Skin of body (tissue), 2 donors: ENCODE measurements around the gene KRTAP5-7. TPM values are rescaled to one million over a fixed set of nuclear protein-coding genes. Genes with fewer than 3 reads are reported as not detected.
"Not testable (repeated sequence)": the region's sequence is repeated elsewhere in the genome, so short reads cannot be mapped to it uniquely, and the experiment has no call there.

ENCODE experiments used
- DNase-seq: peaks from one replicate; lab custom pipeline; 2025; lab: John Stamatoyannopoulos, UW
- total RNA-seq: library from RNA; depleted of rRNA; stranded (reverse); fragments of >200 nt; gene quantifications from one replicate; pipeline ENCODE4 v1.2.3, GENCODE V29; 2014

Gene KRTAP5-7
- total RNA-seq, 1 donor from 2014 or later = 0.89 TPM

- no peak for DNase-seq
Measured at GRCh38 chr11:71556018-71556417, 29.0 kb downstream of the KRTAP5-7 start.

DNA sequence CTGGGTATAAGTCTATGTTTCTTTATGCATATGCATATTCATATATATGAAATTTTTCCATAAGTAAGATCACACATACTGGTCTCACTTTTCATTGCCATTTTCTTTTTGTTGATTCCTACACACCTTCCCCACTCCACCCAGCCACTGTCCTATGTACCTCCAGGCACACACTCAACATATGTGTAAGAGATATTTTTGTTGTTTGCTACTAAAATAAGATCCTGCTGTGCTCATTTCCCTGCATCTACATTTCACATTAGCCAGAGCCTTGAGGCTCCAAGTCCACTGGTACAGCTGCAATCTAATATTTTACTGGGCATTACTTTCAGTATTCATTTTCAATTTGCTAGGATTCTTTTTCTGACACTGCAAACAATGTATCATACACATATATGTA is 30.2 kb downstream of the KRTAP5-7 start:
- no peak for DNase-seq

- no peak for DNase-seq
Measured at GRCh38 chr11:71558996-71559395, 31.9 kb downstream of the KRTAP5-7 start.

DNA sequence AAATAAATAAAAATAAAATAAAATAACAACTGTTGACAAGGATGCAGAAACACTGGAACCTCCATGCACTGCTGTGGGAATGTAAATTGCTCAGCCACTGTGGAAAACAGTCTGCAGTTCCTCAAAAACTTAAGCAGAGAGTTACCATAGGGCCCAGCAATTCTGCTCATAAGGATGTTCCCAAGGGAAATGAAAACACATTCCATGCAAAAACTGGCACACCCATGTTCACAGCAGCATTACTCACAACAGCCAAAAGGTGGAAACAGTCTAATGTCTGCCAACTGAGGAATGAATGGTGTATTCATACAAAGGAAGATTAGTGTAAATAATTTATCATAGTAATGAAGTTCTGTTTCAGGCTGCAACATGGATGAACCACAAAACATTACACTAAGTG is 35.1 kb downstream of the KRTAP5-7 start:
- no peak for DNase-seq

DNA sequence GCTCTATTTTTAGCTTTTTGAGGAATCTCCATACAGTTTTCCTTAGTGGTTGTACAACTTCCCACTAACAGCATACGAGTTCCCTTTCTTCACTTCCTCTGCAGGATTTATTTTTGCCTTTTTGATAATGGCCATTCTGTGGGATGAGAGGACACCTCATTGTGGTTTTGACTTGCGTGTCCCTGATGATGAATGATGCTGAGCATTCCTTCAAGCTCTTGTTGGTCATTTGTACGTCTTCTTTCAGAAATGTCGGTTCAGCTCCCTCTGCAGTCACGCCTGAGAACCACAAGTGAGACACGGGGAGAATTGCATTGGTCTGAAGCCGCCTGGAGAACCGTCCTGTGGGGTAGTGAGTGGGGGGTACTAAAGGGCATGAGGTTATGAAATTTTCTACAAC is 36.3 kb downstream of the KRTAP5-7 start:
- no peak for DNase-seq

DNA sequence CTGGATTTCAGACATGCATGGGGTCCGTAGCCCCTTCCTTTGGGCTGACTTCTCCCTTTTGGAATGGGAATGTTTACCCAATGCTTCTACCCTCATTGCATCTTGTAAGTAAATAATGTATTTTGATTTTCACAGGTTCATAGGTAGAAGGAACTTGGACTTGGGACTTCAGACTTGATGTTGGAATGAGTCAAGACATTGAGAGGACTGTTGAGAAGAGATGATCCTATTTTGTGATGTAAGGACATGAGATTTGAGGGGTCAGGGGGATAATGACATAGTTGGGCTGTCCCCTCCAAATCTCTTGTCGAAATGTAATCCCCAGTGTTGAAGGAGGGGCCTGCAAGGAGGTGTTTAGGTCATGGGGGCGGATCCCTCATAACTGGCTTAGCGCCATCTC is 37.4 kb downstream of the KRTAP5-7 start:
- DNase-seq = no peak

DNA sequence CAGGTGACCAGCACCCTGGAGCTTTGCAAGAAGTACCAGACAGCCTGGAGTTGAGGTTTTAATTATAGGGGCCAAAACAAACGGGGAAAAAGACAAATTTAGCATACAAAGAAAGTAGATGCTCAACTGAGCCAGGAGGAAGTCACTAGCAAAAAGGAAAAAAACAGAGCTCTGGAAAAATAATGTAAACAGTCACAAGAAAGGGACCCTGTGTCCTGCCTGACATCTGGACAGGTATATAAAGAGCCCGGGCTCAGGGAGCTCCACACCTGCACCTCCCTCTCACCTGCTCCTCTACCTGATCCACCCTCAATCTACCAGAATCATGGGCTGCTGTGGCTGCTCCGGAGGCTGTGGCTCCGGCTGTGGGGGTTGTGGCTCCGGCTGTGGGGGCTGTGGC is 38.2 kb downstream of the KRTAP5-7 start, which contains the start of gene KRTAP5-10:
Gene KRTAP5-10, plus strand, starts transcription at position 301 of the 400 bp plus-strand sequence. Its CDS starts 25 bp downstream, at position 326.
- DNase-seq = no peak

DNA sequence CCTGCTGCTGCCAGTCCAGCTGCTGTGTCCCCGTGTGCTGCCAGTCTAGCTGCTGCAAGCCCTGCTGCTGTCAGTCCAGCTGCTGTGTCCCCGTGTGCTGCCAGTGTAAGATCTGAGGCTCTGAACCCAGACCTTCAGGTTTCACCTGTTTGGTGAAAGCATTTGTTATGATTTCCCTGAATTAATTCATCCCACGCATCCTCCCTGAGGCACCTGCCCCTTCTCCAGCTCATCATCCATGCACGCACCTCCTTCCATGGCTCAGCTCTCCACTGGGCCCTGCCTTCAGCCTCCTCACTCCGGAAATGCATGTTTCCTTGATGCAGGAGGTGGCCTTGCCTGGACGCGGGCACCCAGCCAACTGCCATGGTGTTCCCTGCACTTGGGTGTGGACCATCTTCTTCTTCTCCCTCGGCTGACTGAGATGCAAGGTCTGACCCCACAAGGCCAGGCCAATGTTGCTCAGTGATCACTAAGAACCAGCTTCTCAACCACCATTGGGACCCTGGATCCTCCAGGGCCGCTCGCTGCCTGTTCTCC is 39.1 kb downstream of the KRTAP5-7 start:
- DNase-seq = no peak

DNA sequence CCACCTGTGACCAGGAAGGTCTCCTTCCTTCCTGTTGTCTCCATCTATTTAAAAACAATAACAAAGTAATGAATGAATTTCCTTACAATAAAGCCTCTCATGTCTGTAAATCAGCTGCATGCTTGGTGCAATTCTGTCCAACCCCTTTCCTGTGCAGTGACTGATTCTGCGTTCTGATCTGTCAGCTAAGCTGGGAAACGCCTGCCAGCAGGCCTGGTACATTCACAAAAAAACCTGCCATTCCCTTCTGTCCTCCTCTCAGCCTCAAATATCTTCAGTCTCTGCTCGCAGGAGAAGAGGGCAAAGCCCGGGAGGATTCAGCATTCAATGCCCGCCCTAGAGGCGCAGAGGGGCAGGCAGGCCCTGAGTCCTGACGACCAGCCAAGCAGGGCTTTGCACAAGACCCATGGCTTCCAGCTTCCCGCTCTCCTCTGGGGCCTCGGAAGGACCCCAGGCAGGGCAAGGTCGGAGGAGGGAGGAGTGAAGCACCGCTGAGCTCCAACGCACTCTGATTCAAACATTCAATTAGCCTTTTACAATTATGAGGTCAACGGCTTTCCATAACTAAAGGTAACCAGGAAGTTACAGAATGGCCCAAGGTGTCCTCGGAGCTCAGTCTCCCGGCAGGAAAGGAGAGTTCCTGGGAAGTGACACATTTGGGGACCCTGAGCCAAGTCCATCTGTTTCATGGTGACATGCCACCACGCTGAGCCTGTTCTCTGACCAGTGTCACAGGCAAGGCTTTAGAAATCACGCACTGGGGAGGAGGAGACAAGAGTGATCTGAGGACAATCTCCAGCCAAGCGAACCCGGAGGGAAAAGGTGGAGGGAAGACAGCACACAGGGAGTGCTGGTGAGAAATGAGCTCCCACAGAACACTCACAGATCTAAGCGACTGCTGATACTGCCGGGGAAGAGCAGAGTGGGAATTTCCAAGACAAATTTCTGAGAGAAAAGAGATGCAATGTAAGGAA is 39.8 kb downstream of the KRTAP5-7 start:
- DNase-seq = not testable (repeated sequence)

DNA sequence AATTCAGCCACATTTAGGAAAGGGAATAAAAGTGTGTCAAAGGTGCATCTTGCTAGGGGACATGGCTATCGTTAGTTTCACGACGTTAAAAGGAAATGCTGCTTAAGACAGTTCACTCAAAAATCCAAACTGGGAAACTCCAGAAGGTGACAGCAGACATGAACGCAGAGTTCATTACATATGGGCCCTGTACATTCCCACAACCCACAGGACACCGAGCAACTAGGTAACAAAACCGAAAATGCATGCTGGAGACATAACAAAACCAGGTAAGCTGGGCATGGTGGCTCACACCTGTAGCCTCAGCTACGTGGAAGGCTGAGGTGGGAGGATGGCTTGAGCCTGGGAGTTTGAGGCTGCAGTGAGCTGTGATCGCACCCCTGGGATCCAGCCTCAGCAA is 40.6 kb downstream of the KRTAP5-7 start:
- not testable (repeated sequence) for DNase-seq

GRCh38 chr11:71568704-71569349 is 41.8 kb downstream of the KRTAP5-7 start:
- no peak for DNase-seq

DNA sequence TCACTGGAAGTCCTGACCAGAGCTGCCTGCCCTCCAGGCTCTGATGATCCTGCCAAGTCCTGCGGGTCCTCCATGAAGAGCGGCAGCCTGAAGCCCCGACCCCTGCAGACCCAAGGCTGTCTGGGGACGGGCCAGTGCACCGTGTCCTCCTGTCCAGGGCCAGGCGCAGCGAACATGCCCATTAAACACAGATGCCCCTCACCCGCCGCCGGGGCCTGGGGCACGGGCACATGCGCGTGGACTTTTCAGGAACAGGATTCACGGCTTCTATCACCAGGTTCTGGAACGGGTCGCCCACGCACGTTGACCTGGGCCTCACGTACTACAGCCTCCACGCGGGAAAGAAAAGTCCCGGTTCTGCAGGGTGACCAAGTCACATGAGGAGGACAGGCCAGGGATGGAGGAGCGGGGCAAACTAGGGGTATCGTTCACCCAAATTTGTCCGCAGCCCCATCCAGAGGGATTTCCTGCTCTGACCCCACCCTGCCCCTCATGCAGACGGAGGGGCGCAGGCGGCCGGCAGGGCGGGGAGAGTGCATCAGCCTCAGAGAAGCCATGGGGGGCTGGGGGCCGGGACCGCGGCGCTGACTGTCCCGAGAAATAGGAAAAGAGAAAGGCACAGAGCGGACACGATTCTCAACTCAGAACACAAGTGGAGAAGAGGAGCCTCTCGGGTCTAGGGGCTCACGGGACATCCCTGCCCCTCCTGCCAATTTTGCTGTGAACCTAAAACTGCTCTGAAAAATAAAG is 44.2 kb downstream of the KRTAP5-7 start:
- not testable (repeated sequence) for DNase-seq

- DNase-seq = no peak
Measured at GRCh38 chr11:71572811-71573210, 45.7 kb downstream of the KRTAP5-7 start.

DNA sequence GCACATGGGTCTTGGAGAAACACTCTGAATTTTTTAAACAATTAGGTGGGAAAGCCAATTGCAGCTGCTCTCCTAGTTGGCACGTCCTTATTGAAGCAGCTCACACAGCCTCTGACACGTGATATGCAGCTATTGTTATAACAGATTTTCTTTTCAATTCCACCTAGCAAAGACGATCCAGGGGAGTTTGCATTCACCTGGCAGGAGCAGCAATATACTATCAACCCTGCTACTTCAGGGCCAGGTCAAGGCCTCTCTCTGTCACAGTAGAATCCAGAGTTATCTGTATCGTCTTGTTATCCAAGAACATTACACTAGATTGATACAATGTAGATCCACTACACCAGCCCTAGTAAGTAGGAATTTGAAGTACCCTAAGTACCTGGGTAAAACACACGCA is 47.4 kb downstream of the KRTAP5-7 start:
- DNase-seq = no peak

GRCh38 chr11:71575723-71576424 is 48.8 kb downstream of the KRTAP5-7 start:
- DNase-seq = no peak

DNA sequence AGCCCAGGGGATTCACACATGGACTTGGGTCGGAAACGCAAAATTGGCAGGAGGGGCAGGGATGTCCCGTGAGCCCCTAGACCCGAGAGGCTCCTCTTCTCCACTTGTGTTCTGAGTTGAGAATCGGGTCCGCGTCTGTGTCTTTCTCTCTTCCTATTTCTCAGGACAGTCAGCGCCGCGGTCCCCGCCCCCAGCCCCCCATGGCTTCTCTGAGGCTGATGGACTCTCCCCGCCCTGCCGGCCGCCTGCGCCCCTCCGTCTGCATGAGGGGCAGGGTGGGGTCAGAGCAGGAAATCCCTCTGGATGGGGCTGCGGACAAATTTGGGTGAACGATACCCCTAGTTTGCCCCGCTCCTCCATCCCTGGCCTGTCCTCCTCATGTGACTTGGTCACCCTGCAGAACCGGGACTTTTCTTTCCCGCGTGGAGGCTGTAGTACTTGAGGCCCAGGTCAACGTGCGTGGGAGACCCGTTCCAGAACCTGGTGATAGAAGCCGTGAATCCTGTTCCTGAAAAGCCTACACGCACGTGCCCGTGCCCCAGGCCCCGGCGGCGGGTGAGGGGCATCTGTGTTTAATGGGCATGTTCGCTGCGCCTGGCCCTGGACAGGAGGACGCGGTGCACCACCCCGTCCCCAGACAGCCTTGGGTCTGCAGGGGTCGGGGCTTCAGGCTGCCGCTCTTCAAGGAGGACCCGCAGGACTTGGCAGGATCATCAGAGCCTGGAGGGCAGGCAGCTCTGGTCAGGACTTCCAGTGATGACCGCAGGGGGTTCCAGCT is 49.8 kb downstream of the KRTAP5-7 start:
- DNase-seq = not testable (repeated sequence)

DNA sequence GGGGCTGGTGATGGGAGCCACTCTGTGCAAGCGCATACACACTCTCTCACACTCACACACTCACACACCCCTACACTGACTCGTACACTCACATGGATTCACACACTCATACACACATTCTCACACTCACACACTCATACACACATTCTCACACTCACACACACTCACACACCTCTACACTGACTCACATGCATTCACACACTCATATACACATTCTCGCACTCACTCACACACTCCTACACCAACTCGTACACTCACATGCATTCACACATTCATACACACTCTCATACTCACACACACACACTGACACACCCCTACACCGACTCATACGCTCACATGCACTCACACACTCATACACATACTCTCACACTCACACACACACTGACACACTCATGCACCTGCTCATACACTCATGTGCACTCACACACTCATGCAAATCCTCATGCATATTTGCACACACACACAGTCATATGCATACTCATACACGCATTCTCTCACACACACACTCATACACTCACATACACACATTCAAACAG is 50.5 kb downstream of the KRTAP5-7 start:
- DNase-seq = no peak
